ELR (cell line): ENCODE data around the gene FARP1.

Source experiments
- DNase-seq: peaks from one replicate; pipeline ENCODE4 v3.0.0-alpha.2; 2015; ENCODE audit warnings: low read depth

FARP1 gene

GRCh38 chr13:98141091-98141490 lies 1.8 kb upstream of the FARP1 start:
- no peak for DNase-seq

GRCh38 chr13:98141509-98142379 lies 1.1 kb upstream of the FARP1 start:
- no peak for DNase-seq

GRCh38 chr13:98143157-98143553 lies 261 bp downstream of the FARP1 start:
- no peak for DNase-seq

GRCh38 chr13:98143601-98144026 lies 720 bp downstream of the FARP1 start:
- peak; percentile 62 for DNase-seq

- peak; percentile 59 for DNase-seq
These were observed 1.3 kb downstream of the FARP1 start for GRCh38 chr13:98144027-98144741.

- DNase-seq, result peak; percentile 76
These were observed 2.0 kb downstream of the FARP1 start for GRCh38 chr13:98144801-98145350.

GRCh38 chr13:98147521-98147920 lies 4.6 kb downstream of the FARP1 start:
- DNase-seq, result peak; percentile 35

- DNase-seq, result no peak
These were observed 8.1 kb downstream of the FARP1 start for GRCh38 chr13:98150832-98151479.

- DNase-seq, result peak; percentile 73
These were observed 12.7 kb downstream of the FARP1 start for GRCh38 chr13:98155475-98156109.

GRCh38 chr13:98156259-98156658 lies 13.4 kb downstream of the FARP1 start:
- no peak for DNase-seq

- no peak for DNase-seq
These were observed 14.3 kb downstream of the FARP1 start for GRCh38 chr13:98157188-98157587.

- DNase-seq, result no peak
These were observed 14.7 kb downstream of the FARP1 start for GRCh38 chr13:98157609-98158008.

- DNase-seq, result no peak
These were observed 15.4 kb downstream of the FARP1 start for GRCh38 chr13:98158172-98158899.

GRCh38 chr13:98162935-98163334 lies 20.0 kb downstream of the FARP1 start:
- no peak for DNase-seq

GRCh38 chr13:98169331-98169730 lies 26.4 kb downstream of the FARP1 start:
- no peak for DNase-seq

- DNase-seq, result peak; percentile 53
These were observed 29.2 kb downstream of the FARP1 start for GRCh38 chr13:98171900-98172589.

GRCh38 chr13:98172590-98173422 lies 29.9 kb downstream of the FARP1 start:
- DNase-seq, result peak; percentile 46

GRCh38 chr13:98173431-98174152 lies 30.7 kb downstream of the FARP1 start:
- DNase-seq, result peak; percentile 97

GRCh38 chr13:98174307-98174706 lies 31.4 kb downstream of the FARP1 start:
- no peak for DNase-seq
